ENCODE results near the gene CSNK2A1. TPM values are rescaled to one million over a fixed set of nuclear protein-coding genes. Genes with fewer than 3 reads are reported as not detected.
"Not testable (repeated sequence)": the region's sequence is repeated elsewhere in the genome, so short reads cannot be mapped to it uniquely, and the experiment has no call there.

The CSNK2A1 gene
- total RNA-seq, 1 donor from 2014 or later: 135 TPM

DNA sequence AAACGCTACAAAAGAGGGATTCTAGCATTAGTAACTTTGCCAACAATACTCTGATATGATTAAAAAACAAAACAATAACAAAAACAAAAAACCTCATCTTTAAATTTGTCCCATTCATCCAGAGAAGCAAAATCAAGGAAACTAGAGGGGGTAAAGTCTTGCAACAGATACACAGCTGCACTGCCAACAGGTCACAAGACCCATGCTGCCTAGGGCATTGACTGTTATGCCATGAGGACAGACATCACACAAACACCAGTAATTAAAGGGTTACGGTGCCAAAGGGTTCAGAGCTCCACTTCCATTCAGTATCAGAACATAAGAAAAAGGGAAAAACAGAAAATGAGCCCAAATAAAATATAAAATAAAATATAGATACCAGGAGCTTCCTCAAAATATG lies 82.9 kb downstream of the CSNK2A1 start:
- no peak for DNase-seq (ENCODE audit: low read depth, low spot score)

DNA sequence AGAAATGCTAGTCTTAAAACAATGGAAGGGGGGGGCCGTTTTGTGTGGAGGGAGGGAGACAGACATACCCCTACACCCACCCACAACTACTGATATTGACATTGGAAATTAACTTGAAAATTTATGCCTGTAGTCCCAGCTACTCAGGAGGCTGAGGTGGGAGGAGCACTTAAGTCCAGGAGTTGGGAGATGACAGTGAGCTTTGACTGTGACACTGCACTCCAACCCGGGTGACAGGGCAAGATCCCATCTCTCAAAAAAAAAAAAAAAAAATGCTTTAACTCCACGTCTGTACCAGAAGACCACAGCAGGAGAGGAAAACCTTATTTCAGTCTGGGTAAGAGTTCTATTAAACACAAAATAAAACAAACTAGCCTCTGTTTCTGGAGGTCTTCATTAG lies 83.4 kb downstream of the CSNK2A1 start:
- DNase-seq (ENCODE audit: low read depth, low spot score): no peak

GRCh38 chr20:458776-459175 lies 84.8 kb downstream of the CSNK2A1 start:
- DNase-seq (ENCODE audit: low read depth, low spot score): no peak

DNA sequence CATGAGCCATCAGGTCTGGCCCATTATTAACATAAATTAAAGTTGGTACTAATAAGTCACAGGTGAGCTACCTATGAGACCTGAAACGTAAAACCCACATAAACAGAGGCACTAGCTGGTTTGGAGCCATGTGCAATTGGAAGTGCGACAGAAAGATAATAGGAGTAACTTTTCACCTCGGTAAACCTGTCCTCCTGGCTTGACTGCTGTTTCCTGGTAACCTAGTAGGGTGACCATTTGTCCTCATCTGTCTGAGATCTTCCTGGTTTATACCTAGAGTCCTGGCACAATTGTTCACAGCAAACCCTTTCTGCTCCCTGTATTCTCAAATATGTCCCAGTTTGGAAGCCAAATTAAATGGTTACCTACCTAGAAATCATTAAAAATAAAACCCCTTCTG lies 88.6 kb downstream of the CSNK2A1 start:
- no peak for DNase-seq (ENCODE audit: low read depth, low spot score)

DNA sequence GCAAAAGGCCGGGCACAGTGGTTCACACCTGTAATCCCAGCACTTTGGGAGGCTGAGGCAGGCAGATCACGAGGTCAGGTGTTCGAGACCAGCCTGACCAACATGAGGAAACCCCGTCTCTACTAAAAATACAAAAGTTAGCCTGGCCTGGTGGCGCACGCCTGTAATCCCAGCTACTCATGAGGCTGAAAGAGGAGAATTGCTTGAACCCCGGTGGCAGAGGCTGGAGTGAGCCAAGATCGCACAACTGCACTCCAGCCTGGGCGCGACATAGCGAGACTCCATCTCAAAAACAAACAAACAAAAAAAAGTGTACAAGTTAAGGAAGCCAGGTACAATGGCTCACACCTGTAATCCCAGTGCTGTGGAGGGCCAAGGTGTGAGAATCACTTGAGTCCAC lies 91.6 kb downstream of the CSNK2A1 start:
- DNase-seq (ENCODE audit: low read depth, low spot score): not testable (repeated sequence)

DNA sequence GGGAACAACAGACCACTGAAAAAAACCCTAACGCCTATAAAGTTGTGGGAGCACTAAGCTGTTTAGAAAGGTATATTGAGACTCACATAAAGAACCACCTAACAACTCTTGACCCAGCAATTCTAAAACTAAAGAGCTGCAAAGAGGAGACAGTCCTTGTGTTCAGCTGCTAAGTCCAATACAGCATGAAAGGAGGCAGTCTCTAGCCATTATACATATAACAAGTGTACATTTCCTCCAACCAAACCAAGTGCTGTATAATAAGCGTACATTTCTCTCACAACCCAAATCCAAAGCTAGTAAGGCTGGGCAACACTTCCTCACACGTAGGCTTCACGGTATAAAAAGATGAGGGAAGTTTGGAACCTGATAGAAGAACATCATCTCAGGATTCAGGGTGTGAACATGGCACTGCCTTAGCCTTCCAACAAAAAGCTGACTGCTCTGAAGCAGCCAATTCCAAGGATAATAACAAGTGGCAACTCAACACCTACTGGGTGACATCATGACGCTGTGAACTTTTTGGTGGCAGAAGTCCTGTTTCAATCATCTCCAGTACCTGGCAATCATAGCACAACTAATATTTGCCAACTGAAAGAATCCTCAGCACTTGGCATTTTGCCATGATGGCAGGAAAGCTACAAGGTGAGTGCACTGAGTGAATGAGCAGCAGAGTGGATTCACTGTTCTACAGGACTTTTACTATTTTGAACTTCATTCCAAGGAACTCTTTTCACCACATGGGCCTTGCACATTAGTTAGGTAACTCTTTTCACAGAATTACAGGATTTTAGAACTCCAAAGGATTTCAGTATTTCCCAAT lies 97.9 kb downstream of the CSNK2A1 start:
- DNase-seq (ENCODE audit: low read depth, low spot score): no peak

DNA sequence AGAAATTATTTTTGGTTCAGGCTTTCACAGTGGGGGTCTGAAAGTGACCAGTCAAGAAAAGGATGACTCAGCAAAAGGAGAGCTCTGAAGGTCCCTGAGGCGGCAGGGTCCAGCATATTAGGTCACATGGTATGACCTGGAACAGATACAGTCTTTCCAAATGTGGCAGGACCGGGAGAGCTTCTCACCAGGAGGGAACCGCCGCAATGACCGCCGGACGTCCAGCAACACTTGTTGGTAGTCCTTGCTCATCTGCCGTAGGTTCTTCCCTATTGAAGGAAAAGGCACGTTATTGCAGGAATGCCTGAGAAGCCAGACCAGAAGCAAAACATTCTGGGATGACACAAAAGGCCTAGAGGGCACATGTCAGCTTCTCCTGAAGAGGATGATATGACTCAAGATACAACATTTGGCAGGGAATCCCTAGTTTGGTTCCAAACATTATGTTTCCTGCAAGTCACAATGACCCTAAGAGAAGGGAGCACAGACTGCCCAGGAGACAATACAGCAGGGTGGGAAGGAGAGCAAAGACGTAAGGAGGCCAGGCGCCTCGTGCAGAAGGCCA lies 98.6 kb downstream of the CSNK2A1 start:
- DNase-seq (ENCODE audit: low read depth, low spot score): peak; percentile 65

- no peak for DNase-seq (ENCODE audit: low read depth, low spot score)
Observed at GRCh38 chr20:444117-444516, 99.5 kb downstream of the CSNK2A1 start.

DNA sequence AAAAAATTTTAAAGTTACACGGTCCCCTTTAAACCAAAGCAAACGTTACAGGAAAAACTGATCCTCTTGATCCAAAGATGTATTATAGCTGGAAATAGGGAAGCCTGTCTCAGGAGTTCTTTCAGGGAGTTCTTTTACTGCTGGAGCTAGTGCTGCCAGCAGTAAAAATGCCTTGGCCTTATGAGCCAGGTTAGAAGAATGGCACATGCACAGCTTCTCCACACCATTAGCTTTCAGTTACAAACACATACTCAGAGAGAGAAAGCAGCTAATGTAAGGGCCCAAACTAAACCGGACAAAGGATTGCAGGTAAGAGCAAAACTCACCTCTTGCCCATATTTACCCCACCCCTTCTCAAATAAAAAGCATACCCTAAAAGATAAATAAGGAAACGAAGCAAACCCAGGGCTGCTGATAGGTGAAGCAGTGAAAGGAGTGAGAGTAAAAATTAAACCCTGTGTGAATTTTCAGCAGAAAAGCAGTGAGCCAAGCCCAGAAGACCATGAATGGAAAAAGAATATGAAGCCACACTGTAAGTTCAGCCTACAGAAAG lies 100.3 kb downstream of the CSNK2A1 start:
- DNase-seq (ENCODE audit: low read depth, low spot score): no peak

DNA sequence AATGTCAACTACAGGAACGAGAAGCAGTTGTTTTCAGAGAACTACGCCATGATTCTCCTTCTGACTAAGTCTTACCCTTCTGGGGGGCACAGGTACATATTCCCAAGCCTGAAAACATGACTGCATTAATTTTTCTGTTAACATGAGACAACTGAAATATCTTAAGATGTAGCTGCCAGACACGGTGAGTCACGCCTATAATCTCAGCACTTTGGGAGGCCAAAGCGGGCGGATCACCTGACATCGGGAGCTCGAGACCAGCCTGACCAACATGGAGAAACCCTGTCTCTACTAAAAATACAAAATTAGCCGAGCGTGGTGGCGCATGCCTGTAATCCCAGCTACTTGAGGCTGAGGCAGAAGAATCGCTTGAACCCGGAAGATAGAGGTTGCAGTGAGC lies 103.0 kb downstream of the CSNK2A1 start:
- no peak for DNase-seq (ENCODE audit: low read depth, low spot score)

DNA sequence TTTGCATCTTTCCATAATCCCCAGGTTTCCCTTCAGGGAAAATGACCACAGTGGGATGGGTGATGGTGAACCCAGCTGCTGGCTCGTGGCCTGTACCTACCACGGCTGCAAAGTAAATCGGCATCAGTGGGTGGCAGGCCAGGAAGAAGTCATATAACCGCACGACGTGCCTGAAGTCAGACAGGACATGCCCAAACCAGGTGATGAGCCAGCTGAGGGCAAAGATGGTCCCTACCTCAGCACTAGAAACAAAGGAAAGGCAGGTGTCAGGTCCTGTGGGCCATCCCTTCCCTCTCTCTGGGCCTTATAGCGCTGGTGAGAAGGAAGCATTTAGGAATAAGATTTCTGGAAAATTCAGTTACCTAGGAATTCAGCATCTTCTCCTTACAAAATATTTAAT lies 103.4 kb downstream of the CSNK2A1 start:
- no peak for DNase-seq (ENCODE audit: low read depth, low spot score)

DNA sequence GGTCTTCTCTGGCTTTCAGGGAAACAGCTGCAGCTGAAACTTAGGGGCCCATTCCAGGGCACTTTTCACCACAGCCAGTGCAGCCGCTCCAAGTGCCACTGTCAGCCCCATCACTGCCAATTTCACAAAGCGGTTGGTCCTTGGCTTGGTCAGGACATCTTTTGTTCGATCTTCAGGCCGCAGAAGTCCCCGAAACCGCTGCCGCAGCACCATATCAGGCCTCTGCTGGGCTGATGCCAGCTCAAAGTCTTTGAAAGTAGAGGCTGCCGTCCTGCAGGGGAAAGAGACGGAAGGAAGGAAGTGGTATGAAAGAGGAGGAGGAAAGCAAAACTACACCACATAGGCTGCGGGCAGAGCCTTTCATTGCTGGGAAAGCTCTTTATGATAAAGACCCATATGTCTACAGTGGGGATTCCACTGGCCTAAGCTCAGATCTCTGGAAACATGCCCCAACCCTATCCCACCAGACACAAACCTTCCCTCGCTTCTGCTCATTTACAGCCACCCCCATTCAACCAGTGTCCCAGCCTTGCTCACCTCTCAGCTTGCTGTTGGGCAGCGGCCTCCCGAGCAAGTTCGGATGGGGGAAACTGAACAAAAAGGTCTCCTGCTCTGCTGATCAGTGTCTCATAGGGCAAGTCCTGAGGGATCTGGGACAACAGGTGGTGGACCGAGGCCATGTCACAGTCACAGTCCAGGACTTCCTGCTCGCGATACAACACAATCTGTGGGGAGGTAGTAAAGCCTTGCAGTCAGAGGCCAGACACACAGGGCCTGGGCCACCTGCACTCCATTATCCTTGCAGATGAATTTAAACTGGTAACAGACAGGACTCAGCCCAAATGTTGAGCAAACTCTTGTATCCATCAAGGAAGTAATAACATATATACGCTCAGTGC lies 104.8 kb downstream of the CSNK2A1 start:
- no peak for DNase-seq (ENCODE audit: low read depth, low spot score)

- DNase-seq (ENCODE audit: low read depth, low spot score): no peak
Observed at GRCh38 chr20:437787-438486, 105.7 kb downstream of the CSNK2A1 start.

DNA sequence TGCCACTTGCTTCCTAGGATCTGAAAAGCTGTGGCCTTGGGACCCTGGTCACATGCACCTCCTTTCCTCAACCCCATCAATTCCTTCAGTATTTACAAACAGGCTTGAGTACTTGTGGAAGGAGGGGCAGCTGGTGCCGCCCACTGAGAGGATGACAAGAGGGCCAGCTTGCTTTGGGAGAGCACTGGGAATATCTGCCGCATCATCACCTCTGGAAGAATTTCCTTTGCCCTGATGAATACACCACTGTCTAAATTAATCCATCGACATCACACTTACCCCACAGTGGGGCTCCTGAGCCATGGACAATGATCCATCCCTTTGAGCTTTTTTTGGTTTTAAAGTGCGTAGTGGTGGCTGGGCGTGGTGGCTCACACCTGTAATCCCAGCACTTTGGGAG lies 107.1 kb downstream of the CSNK2A1 start:
- no peak for DNase-seq (ENCODE audit: low read depth, low spot score)

- DNase-seq (ENCODE audit: low read depth, low spot score): no peak
Observed at GRCh38 chr20:435558-435957, 108.0 kb downstream of the CSNK2A1 start.

GRCh38 chr20:434661-435419 lies 108.8 kb downstream of the CSNK2A1 start:
- no peak for DNase-seq (ENCODE audit: low read depth, low spot score)

DNA sequence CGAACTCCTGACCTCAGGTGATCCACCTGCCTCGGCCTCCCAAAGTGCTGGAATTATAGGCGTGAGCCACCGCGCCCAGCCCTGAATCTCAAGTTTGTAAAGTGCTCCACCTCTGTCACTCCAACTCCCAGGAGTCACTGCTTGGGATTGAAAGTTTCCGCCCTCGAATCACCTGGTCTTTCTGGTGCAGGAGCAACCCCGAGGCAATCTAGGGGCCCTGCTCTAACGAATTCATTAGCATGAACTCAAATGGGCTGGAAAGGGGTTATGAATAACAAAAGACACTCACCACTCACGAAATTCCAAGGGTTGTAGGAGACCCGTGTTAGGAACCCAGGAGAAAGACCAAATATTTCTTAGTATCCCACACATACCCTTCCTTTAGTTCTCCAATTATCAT lies 109.4 kb downstream of the CSNK2A1 start:
- DNase-seq (ENCODE audit: low read depth, low spot score): no peak

- no peak for DNase-seq (ENCODE audit: low read depth, low spot score)
Observed at GRCh38 chr20:433300-433975, 110.2 kb downstream of the CSNK2A1 start.

- DNase-seq (ENCODE audit: low read depth, low spot score): no peak
Observed at GRCh38 chr20:432677-433299, 110.8 kb downstream of the CSNK2A1 start.

DNA sequence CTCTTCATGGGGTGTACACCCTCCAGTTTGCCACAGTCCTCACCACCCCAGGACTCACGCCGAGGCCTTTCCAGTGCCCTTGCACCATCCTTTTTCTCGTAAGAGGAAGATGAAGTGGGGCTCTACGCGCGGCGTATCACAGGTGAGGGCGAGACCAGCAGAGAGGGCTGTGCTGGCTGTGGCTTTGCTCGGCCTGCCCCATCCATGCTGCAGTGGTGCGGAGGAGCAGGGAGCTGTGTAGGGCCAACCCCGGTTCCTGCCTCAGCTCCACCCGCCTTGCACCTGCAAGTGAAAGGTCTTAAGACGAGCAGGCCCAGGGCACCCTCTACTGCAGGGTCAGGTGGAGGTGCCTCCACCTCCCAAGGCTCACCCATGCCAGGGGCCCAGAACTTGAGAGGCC lies 111.4 kb downstream of the CSNK2A1 start:
- DNase-seq (ENCODE audit: low read depth, low spot score): no peak

Data from pulmonary artery endothelial cell (primary cell).